GM12878 (cell line): ENCODE results near the gene EEF1B2. TPM values are rescaled to one million over a fixed set of nuclear protein-coding genes. Genes with fewer than 3 reads are reported as not detected.
A peak's percentile ranks its signal among the peaks of the same experiment; 100 is the strongest.

Source experiments
- BHLHE40 ChIP-seq, 2 experiments: fragments of 450-650 bp in 1 of 2; IDR thresholded peaks; 2 replicates each; pipeline ENCODE4 v1.6.1; 2011 to 2017; ENCODE audit warnings: low read depth in 2 of 2, borderline replicate concordance in 1 of 2, improper control_type of control experiment in 1 of 2, low read length in 1 of 2, mild to moderate bottlenecking in 1 of 2
- CREB1 ChIP-seq: IDR thresholded peaks from 2 replicates; pipeline ENCODE4 v1.6.1; 2012; ENCODE audit warnings: low read depth, mild to moderate bottlenecking, inconsistent platforms
- ETV6 ChIP-seq, 2 experiments: fragments of 450-650 bp in 1 of 2; IDR thresholded peaks in 1 of 2; conservative IDR thresholded peaks in 1 of 2; 2 replicates each; pipeline ENCODE4 v1.6.1; 2014; ENCODE audit warnings: antibody characterized with exemption in 1 of 2, borderline replicate concordance in 1 of 2, low read depth in 1 of 2, mild to moderate bottlenecking in 1 of 2, moderate library complexity in 1 of 2
- EZH2 ChIP-seq: IDR thresholded peaks from 2 replicates; pipeline ENCODE4 v1.6.1; 2012; ENCODE audit warnings: low read depth, mild to moderate bottlenecking, control low read depth, inconsistent platforms, low read length, borderline replicate concordance; ENCODE audit not compliant: control insufficient read depth
- IKZF1 ChIP-seq: fragments of 450-650 bp; conservative IDR thresholded peaks from 2 replicates; pipeline ENCODE4 v1.6.1; 2017; ENCODE audit warnings: antibody characterized with exemption, mild to moderate bottlenecking
- MYB ChIP-seq: fragments of 150-350 bp; IDR thresholded peaks from 2 replicates; pipeline ENCODE4 v1.6.1; 2014; ENCODE audit warnings: mild to moderate bottlenecking, low read depth, low read length, borderline replicate concordance
- NBN ChIP-seq: fragments of 450-650 bp; IDR thresholded peaks from 2 replicates; pipeline ENCODE4 v1.6.1; 2016
- RUNX3 ChIP-seq: IDR thresholded peaks from 2 replicates; pipeline ENCODE4 v1.6.1; 2012; ENCODE audit warnings: low read length, inconsistent platforms
- SMAD1 ChIP-seq: fragments of 450-650 bp; IDR thresholded peaks from 2 replicates; pipeline ENCODE4 v1.6.1; 2018; ENCODE audit warnings: mild to moderate bottlenecking, low read depth; ENCODE audit not compliant: partially characterized antibody
- SMAD5 ChIP-seq: IDR thresholded peaks from 2 replicates; pipeline ENCODE4 v1.6.1; 2016; ENCODE audit warnings: antibody characterized with exemption, low read depth
- SREBF2 ChIP-seq: IDR thresholded peaks from 2 replicates; pipeline ENCODE4 v1.6.1; 2012; ENCODE audit warnings: mild to moderate bottlenecking, low read length
- TCF12 ChIP-seq: IDR thresholded peaks from 2 replicates; pipeline ENCODE4 v1.6.1; 2011; ENCODE audit warnings: low read depth, mild to moderate bottlenecking, low read length
- WRNIP1 ChIP-seq: IDR thresholded peaks from 2 replicates; pipeline ENCODE4 v1.6.1; 2011; ENCODE audit warnings: low read depth, low read length, improper control_type of control experiment, borderline replicate concordance
- YBX1 ChIP-seq: fragments of 450-650 bp; IDR thresholded peaks from 2 replicates; pipeline ENCODE4 v1.6.1; 2016; ENCODE audit warnings: antibody characterized with exemption
- ZBED1 ChIP-seq: IDR thresholded peaks from 2 replicates; pipeline ENCODE4 v1.6.1; 2016; ENCODE audit warnings: borderline replicate concordance
- ZNF24 ChIP-seq: fragments of 450-650 bp; IDR thresholded peaks from 2 replicates; pipeline ENCODE4 v1.6.1; 2017; ENCODE audit warnings: antibody characterized with exemption, mild to moderate bottlenecking
- polyA plus RNA-seq, 11 experiments: library from polyadenylated mRNA; depleted of rRNA in 4 of 11; unstranded in 6 of 11; stranded (reverse) in 5 of 11; fragments of >200 nt; fragmentation: Nextera tagmentation in 4 of 11; fragmentation: Illumina TruSeq in 1 of 11; extraction: Ambion mirVana in 4 of 11; extraction: Trizol in 1 of 11; gene quantifications; 1 replicate in 1 of 11; 2 replicates in 10 of 11; pipeline versions ENCODE4 v1.2.1 to v1.2.3, GENCODE V29; 2011 to 2016; ENCODE audit warnings: inconsistent platforms in 2 of 11, missing spikeins in 2 of 11, low read depth in 1 of 11
- total RNA-seq, 4 experiments: library from RNA; depleted of rRNA in 3 of 4; stranded (reverse); fragments of >200 nt in 3 of 4; fragmentation: Illumina TruSeq in 1 of 4; extraction: Trizol in 1 of 4; gene quantifications; 2 replicates each; pipeline versions ENCODE4 v1.2.1 to v1.2.3, GENCODE V29; 2013 to 2021
- TF ChIP-seq, protein P1 (sequence below): IDR thresholded peaks from 2 replicates; pipeline ENCODE4 v1.6.1; 2012; ENCODE audit warnings: mild to moderate bottlenecking, low read depth, low read length
- TF ChIP-seq, protein P2 (sequence below): fragments of 450-650 bp; IDR thresholded peaks from 2 replicates; pipeline ENCODE4 v1.6.1; 2017; ENCODE audit warnings: mild to moderate bottlenecking, moderate library complexity
- TF ChIP-seq, protein P3 (sequence below): fragments of 450-650 bp; IDR thresholded peaks from 2 replicates; pipeline ENCODE4 v1.6.1; 2017; ENCODE audit warnings: low read depth, mild to moderate bottlenecking, moderate library complexity
- TF ChIP-seq, protein P4 (sequence below): IDR thresholded peaks from 2 replicates; pipeline ENCODE4 v1.6.1; 2012; ENCODE audit warnings: low read depth, low read length, improper control_type of control experiment

Gene EEF1B2
- total and polyA plus RNA-seq, 10 of the 15 experiments (the other 5 are each of a cell fraction or from before 2014, with no cell fraction given) = 719 to 2,110 (median 1,232) TPM

DNA sequence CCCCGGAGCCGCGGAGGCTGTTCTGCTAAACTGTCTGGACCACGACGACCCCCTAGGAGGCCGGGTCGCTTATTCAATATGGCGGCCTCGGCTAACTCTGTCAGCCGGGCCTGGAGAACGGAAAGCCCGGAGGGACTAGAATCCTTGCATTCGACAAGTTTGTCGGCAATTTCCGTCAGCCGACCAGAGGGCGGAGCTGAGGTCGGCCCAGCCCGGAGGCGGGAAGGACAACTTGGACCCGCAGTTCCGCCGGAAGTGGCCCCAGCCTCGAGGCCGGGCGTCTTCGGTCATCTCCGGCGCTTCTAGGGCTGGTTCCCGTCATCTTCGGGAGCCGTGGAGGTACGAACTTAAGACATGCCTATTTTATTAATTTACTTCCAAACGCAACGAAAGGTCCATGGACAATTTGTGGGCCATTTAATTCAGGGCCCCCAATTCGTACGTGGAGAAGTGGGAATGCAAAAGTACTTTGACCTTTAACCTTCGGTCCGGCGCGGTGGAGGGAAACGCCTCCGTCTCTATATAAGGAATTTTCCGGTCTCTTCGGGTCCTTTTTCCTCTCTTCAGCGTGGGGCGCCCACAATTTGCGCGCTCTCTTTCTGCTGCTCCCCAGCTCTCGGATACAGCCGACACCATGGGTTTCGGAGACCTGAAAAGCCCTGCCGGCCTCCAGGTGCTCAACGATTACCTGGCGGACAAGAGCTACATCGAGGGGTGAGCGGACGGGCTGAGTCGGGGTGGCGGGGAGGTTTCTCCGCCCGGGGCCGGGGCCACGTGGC is at the start of gene EEF1B2, which contains the start of gene NDUFS1 (continued):
- TF ChIP-seq, protein P1, sequence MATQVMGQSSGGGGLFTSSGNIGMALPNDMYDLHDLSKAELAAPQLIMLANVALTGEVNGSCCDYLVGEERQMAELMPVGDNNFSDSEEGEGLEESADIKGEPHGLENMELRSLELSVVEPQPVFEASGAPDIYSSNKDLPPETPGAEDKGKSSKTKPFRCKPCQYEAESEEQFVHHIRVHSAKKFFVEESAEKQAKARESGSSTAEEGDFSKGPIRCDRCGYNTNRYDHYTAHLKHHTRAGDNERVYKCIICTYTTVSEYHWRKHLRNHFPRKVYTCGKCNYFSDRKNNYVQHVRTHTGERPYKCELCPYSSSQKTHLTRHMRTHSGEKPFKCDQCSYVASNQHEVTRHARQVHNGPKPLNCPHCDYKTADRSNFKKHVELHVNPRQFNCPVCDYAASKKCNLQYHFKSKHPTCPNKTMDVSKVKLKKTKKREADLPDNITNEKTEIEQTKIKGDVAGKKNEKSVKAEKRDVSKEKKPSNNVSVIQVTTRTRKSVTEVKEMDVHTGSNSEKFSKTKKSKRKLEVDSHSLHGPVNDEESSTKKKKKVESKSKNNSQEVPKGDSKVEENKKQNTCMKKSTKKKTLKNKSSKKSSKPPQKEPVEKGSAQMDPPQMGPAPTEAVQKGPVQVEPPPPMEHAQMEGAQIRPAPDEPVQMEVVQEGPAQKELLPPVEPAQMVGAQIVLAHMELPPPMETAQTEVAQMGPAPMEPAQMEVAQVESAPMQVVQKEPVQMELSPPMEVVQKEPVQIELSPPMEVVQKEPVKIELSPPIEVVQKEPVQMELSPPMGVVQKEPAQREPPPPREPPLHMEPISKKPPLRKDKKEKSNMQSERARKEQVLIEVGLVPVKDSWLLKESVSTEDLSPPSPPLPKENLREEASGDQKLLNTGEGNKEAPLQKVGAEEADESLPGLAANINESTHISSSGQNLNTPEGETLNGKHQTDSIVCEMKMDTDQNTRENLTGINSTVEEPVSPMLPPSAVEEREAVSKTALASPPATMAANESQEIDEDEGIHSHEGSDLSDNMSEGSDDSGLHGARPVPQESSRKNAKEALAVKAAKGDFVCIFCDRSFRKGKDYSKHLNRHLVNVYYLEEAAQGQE = no peak
- TF ChIP-seq, protein P2, sequence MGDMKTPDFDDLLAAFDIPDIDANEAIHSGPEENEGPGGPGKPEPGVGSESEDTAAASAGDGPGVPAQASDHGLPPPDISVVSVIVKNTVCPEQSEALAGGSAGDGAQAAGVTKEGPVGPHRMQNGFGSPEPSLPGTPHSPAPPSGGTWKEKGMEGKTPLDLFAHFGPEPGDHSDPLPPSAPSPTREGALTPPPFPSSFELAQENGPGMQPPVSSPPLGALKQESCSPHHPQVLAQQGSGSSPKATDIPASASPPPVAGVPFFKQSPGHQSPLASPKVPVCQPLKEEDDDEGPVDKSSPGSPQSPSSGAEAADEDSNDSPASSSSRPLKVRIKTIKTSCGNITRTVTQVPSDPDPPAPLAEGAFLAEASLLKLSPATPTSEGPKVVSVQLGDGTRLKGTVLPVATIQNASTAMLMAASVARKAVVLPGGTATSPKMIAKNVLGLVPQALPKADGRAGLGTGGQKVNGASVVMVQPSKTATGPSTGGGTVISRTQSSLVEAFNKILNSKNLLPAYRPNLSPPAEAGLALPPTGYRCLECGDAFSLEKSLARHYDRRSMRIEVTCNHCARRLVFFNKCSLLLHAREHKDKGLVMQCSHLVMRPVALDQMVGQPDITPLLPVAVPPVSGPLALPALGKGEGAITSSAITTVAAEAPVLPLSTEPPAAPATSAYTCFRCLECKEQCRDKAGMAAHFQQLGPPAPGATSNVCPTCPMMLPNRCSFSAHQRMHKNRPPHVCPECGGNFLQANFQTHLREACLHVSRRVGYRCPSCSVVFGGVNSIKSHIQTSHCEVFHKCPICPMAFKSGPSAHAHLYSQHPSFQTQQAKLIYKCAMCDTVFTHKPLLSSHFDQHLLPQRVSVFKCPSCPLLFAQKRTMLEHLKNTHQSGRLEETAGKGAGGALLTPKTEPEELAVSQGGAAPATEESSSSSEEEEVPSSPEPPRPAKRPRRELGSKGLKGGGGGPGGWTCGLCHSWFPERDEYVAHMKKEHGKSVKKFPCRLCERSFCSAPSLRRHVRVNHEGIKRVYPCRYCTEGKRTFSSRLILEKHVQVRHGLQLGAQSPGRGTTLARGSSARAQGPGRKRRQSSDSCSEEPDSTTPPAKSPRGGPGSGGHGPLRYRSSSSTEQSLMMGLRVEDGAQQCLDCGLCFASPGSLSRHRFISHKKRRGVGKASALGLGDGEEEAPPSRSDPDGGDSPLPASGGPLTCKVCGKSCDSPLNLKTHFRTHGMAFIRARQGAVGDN = peak; percentile 61
- peak; percentile 76 to 77 for TF ChIP-seq BHLHE40 (IDR thresholded peaks at IDR 0.05; ENCODE audit: borderline replicate concordance in 1 of 2, low read depth in 2 of 2, low read length in 1 of 2)
- no peak for TF ChIP-seq SREBF2
- TF ChIP-seq MYB = no peak
- no peak for TF ChIP-seq TCF12
- TF ChIP-seq RUNX3 = no peak
- TF ChIP-seq, protein P3, sequence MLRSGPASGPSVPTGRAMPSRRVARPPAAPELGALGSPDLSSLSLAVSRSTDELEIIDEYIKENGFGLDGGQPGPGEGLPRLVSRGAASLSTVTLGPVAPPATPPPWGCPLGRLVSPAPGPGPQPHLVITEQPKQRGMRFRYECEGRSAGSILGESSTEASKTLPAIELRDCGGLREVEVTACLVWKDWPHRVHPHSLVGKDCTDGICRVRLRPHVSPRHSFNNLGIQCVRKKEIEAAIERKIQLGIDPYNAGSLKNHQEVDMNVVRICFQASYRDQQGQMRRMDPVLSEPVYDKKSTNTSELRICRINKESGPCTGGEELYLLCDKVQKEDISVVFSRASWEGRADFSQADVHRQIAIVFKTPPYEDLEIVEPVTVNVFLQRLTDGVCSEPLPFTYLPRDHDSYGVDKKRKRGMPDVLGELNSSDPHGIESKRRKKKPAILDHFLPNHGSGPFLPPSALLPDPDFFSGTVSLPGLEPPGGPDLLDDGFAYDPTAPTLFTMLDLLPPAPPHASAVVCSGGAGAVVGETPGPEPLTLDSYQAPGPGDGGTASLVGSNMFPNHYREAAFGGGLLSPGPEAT = peak; percentile 52; the same call in 1 of the 2 replicates
- TF ChIP-seq ETV6 (conservative IDR thresholded peaks at IDR 0.05 in 1 of 2, IDR thresholded peaks at IDR 0.05 in 1 of 2; ENCODE audit: borderline replicate concordance in 1 of 2, low read depth in 1 of 2) = 0 out of 4 replicates have a peak, but pooled peaks of 1 of the 2 experiments have one; percentile 33
- TF ChIP-seq EZH2 = no peak
- TF ChIP-seq, protein P4, sequence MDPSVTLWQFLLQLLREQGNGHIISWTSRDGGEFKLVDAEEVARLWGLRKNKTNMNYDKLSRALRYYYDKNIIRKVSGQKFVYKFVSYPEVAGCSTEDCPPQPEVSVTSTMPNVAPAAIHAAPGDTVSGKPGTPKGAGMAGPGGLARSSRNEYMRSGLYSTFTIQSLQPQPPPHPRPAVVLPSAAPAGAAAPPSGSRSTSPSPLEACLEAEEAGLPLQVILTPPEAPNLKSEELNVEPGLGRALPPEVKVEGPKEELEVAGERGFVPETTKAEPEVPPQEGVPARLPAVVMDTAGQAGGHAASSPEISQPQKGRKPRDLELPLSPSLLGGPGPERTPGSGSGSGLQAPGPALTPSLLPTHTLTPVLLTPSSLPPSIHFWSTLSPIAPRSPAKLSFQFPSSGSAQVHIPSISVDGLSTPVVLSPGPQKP = peak; percentile 83
- peak; percentile 82 for TF ChIP-seq SMAD5
- TF ChIP-seq ZNF24 = no peak
- TF ChIP-seq ZBED1 = 0 out of 2 replicates have a peak, but pooled peaks have one; percentile 19
- TF ChIP-seq YBX1 = no peak
- TF ChIP-seq IKZF1 = no peak; the same call in 1 of the 2 replicates
- no peak for TF ChIP-seq WRNIP1
- peak; percentile 69; the same call in 1 of the 2 replicates for TF ChIP-seq NBN
- TF ChIP-seq CREB1 = peak; percentile 89
- TF ChIP-seq SMAD1 = no peak
